CD1c-positive myeloid dendritic cell (primary cell): ENCODE data around the gene MLXIPL.
"Not testable (repeated sequence)": the region's sequence is repeated elsewhere in the genome, so short reads cannot be mapped to it uniquely, and the experiment has no call there.

Source experiments
- DNase-seq: peaks from one replicate; pipeline ENCODE4 v3.0.0-alpha.2; 2016; ENCODE audit errors: extremely low spot score

MLXIPL gene

DNA sequence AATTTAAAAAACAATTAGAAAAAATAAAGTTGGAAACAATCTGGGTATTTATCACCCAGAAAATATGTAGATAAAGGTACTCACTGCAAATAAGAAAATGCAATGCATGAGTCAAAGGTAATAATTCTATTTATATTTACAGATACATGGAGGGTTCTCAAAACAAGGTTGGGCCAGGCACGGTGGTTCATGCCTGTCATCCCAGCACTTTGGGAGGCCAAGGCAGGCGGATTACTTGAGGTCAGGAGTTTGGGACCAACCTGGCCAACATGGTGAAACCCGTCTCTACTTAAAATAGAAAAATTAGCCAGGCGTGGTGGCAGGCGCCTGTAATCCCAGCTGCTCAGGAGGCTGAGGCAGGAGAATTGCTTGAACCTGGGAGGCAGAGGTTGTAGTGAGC is 74.2 kb downstream of the MLXIPL start:
- DNase-seq, result not testable (repeated sequence)

DNA sequence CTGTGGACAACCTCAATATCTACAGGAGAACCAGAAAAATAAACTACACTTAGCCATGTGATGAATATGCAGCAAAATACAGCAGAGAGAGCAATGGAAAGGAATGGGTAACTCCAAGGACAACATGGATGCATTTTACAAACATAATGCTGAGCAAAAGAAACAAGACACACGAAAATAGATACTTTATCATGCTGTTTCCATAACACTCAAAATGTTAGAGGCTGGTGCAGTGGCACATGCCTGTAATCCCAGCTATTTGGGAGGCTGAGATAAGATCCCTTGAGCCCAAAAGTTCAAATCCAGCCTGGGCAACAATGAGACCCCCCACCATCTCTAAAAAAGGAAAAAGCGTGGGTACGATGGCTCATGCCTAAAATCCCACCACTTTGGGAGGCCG is 75.1 kb downstream of the MLXIPL start:
- no peak for DNase-seq

- DNase-seq, result no peak
Observed at GRCh38 chr7:73547841-73548240, 76.5 kb downstream of the MLXIPL start.

GRCh38 chr7:73544678-73545077 is 79.6 kb downstream of the MLXIPL start:
- DNase-seq, result no peak
